ENCODE data around the gene ZSCAN5B.
"Not testable (repeated sequence)": the region's sequence is repeated elsewhere in the genome, so short reads cannot be mapped to it uniquely, and the experiment has no call there.

The ZSCAN5B gene

GRCh38 chr19:56177564-56178243 is 19.9 kb downstream of the ZSCAN5B start:
- Histone ChIP-seq H3K9me2 (replicated peaks; ENCODE audit: insufficient read depth, low read length) (no peaks in the 10 kb centered on the region), H3F3A (ENCODE audit: insufficient read depth) (no peaks in the 10 kb centered on the region), H3K36me3 (ENCODE audit: low read length) (no peaks in the 10 kb centered on the region), H4K20me1 (ENCODE audit: low read depth, low read length) (no peaks in the 10 kb centered on the region), H3K9ac (ENCODE audit: low read length) (no peak overlapping the region), H2AFZ (ENCODE audit: low read depth, low read length, severe bottlenecking) (no peak overlapping the region), H3K79me2 (ENCODE audit: insufficient read depth, low read length) (no peaks in the 10 kb centered on the region), H3K27me3 (ENCODE audit: low read length) (no peaks in the 10 kb centered on the region), H3K4me3 (ENCODE audit: insufficient read depth, low read length, poor library complexity, severe bottlenecking) (no peak overlapping the region), H3K9me3 (ENCODE audit: insufficient read depth, low read length) (no peaks in the 10 kb centered on the region), H3K27ac (ENCODE audit: low read depth, low read length) (no peak overlapping the region), H3K4me2 (ENCODE audit: low read depth, low read length, poor library complexity, severe bottlenecking) (no peak overlapping the region)
- TF ChIP-seq CTCF (IDR thresholded peaks at IDR 0.05; ENCODE audit: insufficient read depth, low read length, poor library complexity, severe bottlenecking) (no peak), EZH2phosphoT487 (conservative IDR thresholded peaks at IDR 0.05; ENCODE audit: low read length) (no peak)

- Histone ChIP-seq H3K9me2 (replicated peaks; ENCODE audit: insufficient read depth, low read length) (no peaks in the 10 kb centered on the region), H3K27me3 (ENCODE audit: low read length) (no peaks in the 10 kb centered on the region), H3F3A (ENCODE audit: insufficient read depth) (no peaks in the 10 kb centered on the region), H3K27ac (ENCODE audit: low read depth, low read length) (no peak overlapping the region), H3K79me2 (ENCODE audit: insufficient read depth, low read length) (no peaks in the 10 kb centered on the region), H4K20me1 (ENCODE audit: low read depth, low read length) (no peaks in the 10 kb centered on the region), H3K9me3 (ENCODE audit: insufficient read depth, low read length) (no peaks in the 10 kb centered on the region), H3K4me2 (ENCODE audit: low read depth, low read length, poor library complexity, severe bottlenecking) (no peak overlapping the region), H3K36me3 (ENCODE audit: low read length) (no peaks in the 10 kb centered on the region), H3K4me3 (ENCODE audit: insufficient read depth, low read length, poor library complexity, severe bottlenecking) (no peak overlapping the region), H2AFZ (ENCODE audit: low read depth, low read length, severe bottlenecking) (no peak overlapping the region), H3K9ac (ENCODE audit: low read length) (no peak overlapping the region)
- TF ChIP-seq EZH2phosphoT487 (conservative IDR thresholded peaks at IDR 0.05; ENCODE audit: low read length), result no peak
- TF ChIP-seq CTCF (IDR thresholded peaks at IDR 0.05; ENCODE audit: insufficient read depth, low read length, poor library complexity, severe bottlenecking), result no peak
These were observed 20.7 kb downstream of the ZSCAN5B start for GRCh38 chr19:56176881-56177280.

- not testable (repeated sequence) for H4K20me1 ChIP-seq (ENCODE audit: low read depth, low read length); H3K4me2 ChIP-seq (ENCODE audit: low read depth, low read length, poor library complexity, severe bottlenecking); H3K4me3 ChIP-seq (ENCODE audit: insufficient read depth, low read length, poor library complexity, severe bottlenecking); H3K9me3 ChIP-seq (ENCODE audit: insufficient read depth, low read length); H3K9me2 ChIP-seq (replicated peaks; ENCODE audit: insufficient read depth, low read length); H3K79me2 ChIP-seq (ENCODE audit: insufficient read depth, low read length); H3F3A ChIP-seq (ENCODE audit: insufficient read depth); H3K9ac ChIP-seq (ENCODE audit: low read length); H3K27me3 ChIP-seq (ENCODE audit: low read length); H2AFZ ChIP-seq (ENCODE audit: low read depth, low read length, severe bottlenecking); H3K36me3 ChIP-seq (ENCODE audit: low read length); H3K27ac ChIP-seq (ENCODE audit: low read depth, low read length)
These were observed 21.3 kb downstream of the ZSCAN5B start for GRCh38 chr19:56176310-56176709.

DNA sequence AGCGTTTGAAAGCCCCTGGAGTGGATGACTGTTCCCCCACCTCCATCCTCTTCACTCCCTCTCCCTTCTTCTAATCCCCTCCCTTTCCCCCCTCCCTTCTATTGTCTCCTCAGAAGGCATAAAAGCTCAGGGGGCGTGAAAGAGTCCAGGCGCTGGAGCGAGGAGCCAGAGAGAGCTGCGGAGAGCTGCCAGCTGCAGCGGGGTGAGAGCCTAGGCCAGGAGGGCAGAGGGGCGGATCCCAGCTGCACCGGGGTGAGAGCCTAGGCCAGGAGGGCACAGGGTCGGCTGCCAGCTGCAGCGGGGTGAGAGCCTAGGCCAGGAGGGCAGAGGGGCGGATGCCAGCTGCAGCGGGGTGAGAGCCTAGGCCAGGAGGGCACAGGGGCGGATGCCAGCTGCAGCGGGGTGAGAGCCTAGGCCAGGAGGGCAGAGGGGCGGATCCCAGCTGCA is 21.7 kb downstream of the ZSCAN5B start, which contains the start of gene GALP:
TSS of gene GALP (plus strand) at position 148 of the 447 bp plus-strand sequence. CDS start 1,101 bp downstream, outside the sequence.
- H3K9ac ChIP-seq (ENCODE audit: low read length); H3K79me2 ChIP-seq (ENCODE audit: insufficient read depth, low read length); H2AFZ ChIP-seq (ENCODE audit: low read depth, low read length, severe bottlenecking); H3K36me3 ChIP-seq (ENCODE audit: low read length); H3K27me3 ChIP-seq (ENCODE audit: low read length); H3K9me2 ChIP-seq (replicated peaks; ENCODE audit: insufficient read depth, low read length); H3K9me3 ChIP-seq (ENCODE audit: insufficient read depth, low read length); H4K20me1 ChIP-seq (ENCODE audit: low read depth, low read length); H3K4me3 ChIP-seq (ENCODE audit: insufficient read depth, low read length, poor library complexity, severe bottlenecking); H3K27ac ChIP-seq (ENCODE audit: low read depth, low read length); H3F3A ChIP-seq (ENCODE audit: insufficient read depth); H3K4me2 ChIP-seq (ENCODE audit: low read depth, low read length, poor library complexity, severe bottlenecking): not testable (repeated sequence)

All from SU-DHL-6 (cell line).